ENCODE results near the gene ABCB8. TPM values are rescaled to one million over a fixed set of nuclear protein-coding genes. Genes with fewer than 3 reads are reported as not detected.

ABCB8 gene
- total RNA-seq, 2 donors from 2014 or later: 35.9 to 37.2 TPM

GRCh38 chr7:150994838-150995510, 33.3 kb upstream of the ABCB8 start:
- WGBS, 2 experiments (ENCODE audit: insufficient coverage in 1 of 2, insufficient read length in 1 of 2): 86 to 94% methylated on average over 9 to 18 of the region's 19 CpGs
- Histone ChIP-seq H3K4me1 (ENCODE audit: control insufficient read depth, insufficient read depth, low read length) (peaks cover 6% of the 10 kb centered on the region), H3K27ac (ENCODE audit: low read depth, low read length) (no peak overlapping the region), H3K27me3 (ENCODE audit: control insufficient read depth, insufficient read depth, low read length, poor library complexity, severe bottlenecking) (no peaks in the 10 kb centered on the region), H3K36me3 (ENCODE audit: control insufficient read depth, insufficient read depth, low read length) (no peaks in the 10 kb centered on the region), H3K9me3 (ENCODE audit: control insufficient read depth, low read length) (no peaks in the 10 kb centered on the region), H3K9ac (ENCODE audit: extremely low read depth, low read length, poor library complexity, severe bottlenecking) (no peak overlapping the region), H3K4me3 (ENCODE audit: low read length) (no peak overlapping the region)
- Mint-ChIP-seq H3K27ac (no peak overlapping the region), H3K36me3 (ENCODE audit: low read depth) (no peaks in the 10 kb centered on the region), H3K27me3 (ENCODE audit: insufficient read depth) (peaks cover 13% of the 10 kb centered on the region), H3K4me3 (no peak overlapping the region), H3K4me1 (no peaks in the 10 kb centered on the region), H3K9me3 (peaks cover 15% of the 10 kb centered on the region)
- TF ChIP-seq, protein P1, sequence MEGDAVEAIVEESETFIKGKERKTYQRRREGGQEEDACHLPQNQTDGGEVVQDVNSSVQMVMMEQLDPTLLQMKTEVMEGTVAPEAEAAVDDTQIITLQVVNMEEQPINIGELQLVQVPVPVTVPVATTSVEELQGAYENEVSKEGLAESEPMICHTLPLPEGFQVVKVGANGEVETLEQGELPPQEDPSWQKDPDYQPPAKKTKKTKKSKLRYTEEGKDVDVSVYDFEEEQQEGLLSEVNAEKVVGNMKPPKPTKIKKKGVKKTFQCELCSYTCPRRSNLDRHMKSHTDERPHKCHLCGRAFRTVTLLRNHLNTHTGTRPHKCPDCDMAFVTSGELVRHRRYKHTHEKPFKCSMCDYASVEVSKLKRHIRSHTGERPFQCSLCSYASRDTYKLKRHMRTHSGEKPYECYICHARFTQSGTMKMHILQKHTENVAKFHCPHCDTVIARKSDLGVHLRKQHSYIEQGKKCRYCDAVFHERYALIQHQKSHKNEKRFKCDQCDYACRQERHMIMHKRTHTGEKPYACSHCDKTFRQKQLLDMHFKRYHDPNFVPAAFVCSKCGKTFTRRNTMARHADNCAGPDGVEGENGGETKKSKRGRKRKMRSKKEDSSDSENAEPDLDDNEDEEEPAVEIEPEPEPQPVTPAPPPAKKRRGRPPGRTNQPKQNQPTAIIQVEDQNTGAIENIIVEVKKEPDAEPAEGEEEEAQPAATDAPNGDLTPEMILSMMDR (conservative IDR thresholded peaks at IDR 0.05): no peak
- DNase-seq: peak; percentile 52

GRCh38 chr7:150996376-150997074, 31.7 kb upstream of the ABCB8 start:
- Mint-ChIP-seq H3K27me3 (ENCODE audit: insufficient read depth) (peaks cover 3% of the 10 kb centered on the region), H3K4me1 (no peaks in the 10 kb centered on the region), H3K36me3 (ENCODE audit: low read depth) (no peaks in the 10 kb centered on the region), H3K9me3 (peaks cover under 1% of the 10 kb centered on the region), H3K4me3 (no peak overlapping the region), H3K27ac (no peak overlapping the region)
- no peak overlapping the region for H3K27ac ChIP-seq (ENCODE audit: low read depth, low read length)
- WGBS, 2 experiments (ENCODE audit: insufficient coverage in 1 of 2, insufficient read length in 1 of 2): 44 to 78% methylated on average over 5 to 30 of the region's 31 CpGs
- no peaks in the 10 kb centered on the region for H3K36me3 ChIP-seq (ENCODE audit: control insufficient read depth, insufficient read depth, low read length)
- peaks cover 6% of the 10 kb centered on the region for H3K4me1 ChIP-seq (ENCODE audit: control insufficient read depth, insufficient read depth, low read length)
- H3K9me3 ChIP-seq (ENCODE audit: control insufficient read depth, low read length): no peaks in the 10 kb centered on the region
- H3K9ac ChIP-seq (ENCODE audit: extremely low read depth, low read length, poor library complexity, severe bottlenecking): no peak overlapping the region
- no peak overlapping the region for H3K4me3 ChIP-seq (ENCODE audit: low read length)
- H3K27me3 ChIP-seq (ENCODE audit: control insufficient read depth, insufficient read depth, low read length, poor library complexity, severe bottlenecking): no peaks in the 10 kb centered on the region
- TF ChIP-seq, protein P1 (conservative IDR thresholded peaks at IDR 0.05): no peak
- peak; percentile 65 for DNase-seq

DNA sequence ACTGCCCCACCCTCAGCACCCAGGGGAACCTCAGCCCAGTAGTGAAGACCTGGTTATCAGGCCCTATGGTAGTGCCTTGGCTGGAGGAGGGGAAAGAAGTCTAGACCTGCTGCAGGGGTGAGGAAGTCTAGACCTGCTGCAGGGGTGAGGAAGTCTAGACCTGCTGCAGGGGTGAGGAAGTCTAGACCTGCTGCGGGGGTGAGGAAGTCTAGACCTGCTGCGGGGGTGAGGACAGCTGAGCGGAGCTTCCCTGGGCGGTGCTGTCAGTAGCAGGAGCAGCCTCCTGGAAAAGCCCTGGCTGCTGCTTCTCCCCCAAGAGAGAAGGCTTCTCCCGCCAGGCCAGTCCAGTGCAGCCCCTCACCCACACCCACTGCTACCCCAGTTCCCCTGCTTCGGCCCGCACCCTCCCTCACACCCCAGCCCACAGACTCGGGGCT, 31.2 kb upstream of the ABCB8 start:
- Histone ChIP-seq H3K4me1 (ENCODE audit: control insufficient read depth, insufficient read depth, low read length) (peaks cover 6% of the 10 kb centered on the region), H3K9ac (ENCODE audit: extremely low read depth, low read length, poor library complexity, severe bottlenecking) (no peak overlapping the region), H3K4me3 (ENCODE audit: low read length) (no peak overlapping the region), H3K9me3 (ENCODE audit: control insufficient read depth, low read length) (no peaks in the 10 kb centered on the region), H3K36me3 (ENCODE audit: control insufficient read depth, insufficient read depth, low read length) (no peaks in the 10 kb centered on the region), H3K27ac (ENCODE audit: low read depth, low read length) (no peak overlapping the region), H3K27me3 (ENCODE audit: control insufficient read depth, insufficient read depth, low read length, poor library complexity, severe bottlenecking) (no peaks in the 10 kb centered on the region)
- Mint-ChIP-seq H3K27ac (no peak overlapping the region), H3K36me3 (ENCODE audit: low read depth) (no peaks in the 10 kb centered on the region), H3K27me3 (ENCODE audit: insufficient read depth) (peaks cover 3% of the 10 kb centered on the region), H3K4me1 (no peaks in the 10 kb centered on the region), H3K9me3 (no peaks in the 10 kb centered on the region), H3K4me3 (no peak overlapping the region)
- 94% methylated on average over 5 to 8 of the region's 8 CpGs for WGBS, 2 experiments (ENCODE audit: insufficient coverage in 1 of 2, insufficient read length in 1 of 2)
- DNase-seq: no peak
- TF ChIP-seq, protein P1 (conservative IDR thresholded peaks at IDR 0.05): no peak
